MM.1S (cell line): ENCODE data around the gene COL26A1.
"Not testable (repeated sequence)": the region's sequence is repeated elsewhere in the genome, so short reads cannot be mapped to it uniquely, and the experiment has no call there.

Experiments
- DNase-seq: peaks from one replicate; pipeline ENCODE4 v3.0.0-alpha.2; 2015
- H2AFZ ChIP-seq: fragments of 300-600 bp; sonication (generic); 2 replicates; pipeline ENCODE4 v1.6.0; 2016; ENCODE audit warnings: antibody characterized with exemption, low read length
- H3F3A ChIP-seq: fragments of 300-600 bp; sonication (generic); 2 replicates; pipeline ENCODE4 v1.6.1; 2016; ENCODE audit warnings: mild to moderate bottlenecking, antibody characterized with exemption, low read length, moderate library complexity, mixed read lengths; ENCODE audit not compliant: insufficient read depth
- H3K27ac ChIP-seq: fragments of 300-600 bp; sonication (generic); 2 replicates; pipeline ENCODE4 v1.5.1; 2016; ENCODE audit warnings: mild to moderate bottlenecking, low read length
- H3K27me3 ChIP-seq: fragments of 300-600 bp; sonication (generic); replicated peaks from 2 replicates; pipeline ENCODE4 v1.6.0; 2016; ENCODE audit warnings: low read length; ENCODE audit not compliant: insufficient read depth
- H3K36me3 ChIP-seq: fragments of 300-600 bp; sonication (generic); replicated peaks from 2 replicates; pipeline ENCODE4 v1.6.1; 2016; ENCODE audit warnings: mild to moderate bottlenecking, low read length, mixed read lengths; ENCODE audit not compliant: insufficient read depth
- H3K4me1 ChIP-seq: fragments of 300-600 bp; sonication (generic); 2 replicates; pipeline ENCODE4 v1.6.1; 2016; ENCODE audit warnings: low read length, mixed read lengths
- H3K4me2 ChIP-seq: fragments of 300-600 bp; sonication (generic); 2 replicates; pipeline ENCODE4 v1.6.0; 2016; ENCODE audit warnings: low read depth, low read length
- H3K4me3 ChIP-seq: fragments of 300-600 bp; sonication (generic); 2 replicates; pipeline ENCODE4 v1.5.1; 2016; ENCODE audit warnings: low read length, mixed read lengths
- H3K79me2 ChIP-seq: fragments of 300-600 bp; sonication (generic); 2 replicates; pipeline ENCODE4 v1.6.1; 2016; ENCODE audit warnings: mixed run types, low read length, mixed read lengths
- H3K9ac ChIP-seq: fragments of 300-600 bp; sonication (generic); 2 replicates; pipeline ENCODE4 v1.6.1; 2016; ENCODE audit warnings: low read length, mixed read lengths
- H3K9me2 ChIP-seq: fragments of 300-600 bp; sonication (generic); replicated peaks from 2 replicates; pipeline ENCODE4 v1.6.1; 2016; ENCODE audit warnings: mild to moderate bottlenecking, low read length, mixed read lengths; ENCODE audit not compliant: insufficient read depth
- H3K9me3 ChIP-seq: fragments of 300-600 bp; sonication (generic); replicated peaks from 2 replicates; pipeline ENCODE4 v1.6.1; 2016; ENCODE audit warnings: mild to moderate bottlenecking, low read length, mixed read lengths; ENCODE audit not compliant: insufficient read depth
- H4K20me1 ChIP-seq: fragments of 300-600 bp; sonication (generic); 2 replicates; pipeline ENCODE4 v1.6.1; 2016; ENCODE audit warnings: mild to moderate bottlenecking, low read length, moderate library complexity, mixed read lengths; ENCODE audit not compliant: insufficient read depth
- CTCF ChIP-seq: fragments of 300-600 bp; sonication (generic); IDR thresholded peaks from 2 replicates; pipeline ENCODE4 v1.5.1; 2016; ENCODE audit warnings: antibody characterized with exemption, low read length, mixed read lengths
- EZH2 ChIP-seq: fragments of 300-600 bp; sonication (generic); optimal IDR thresholded peaks from 2 replicates; pipeline ENCODE3; 2017; ENCODE audit warnings: low read depth, mild to moderate bottlenecking, antibody characterized with exemption, low read length, mixed read lengths
- EZH2phosphoT487 ChIP-seq: fragments of 300-600 bp; sonication (generic); IDR thresholded peaks from 2 replicates; pipeline ENCODE4 v1.6.1; 2018; ENCODE audit warnings: antibody characterized with exemption, low read length

The COL26A1 gene

GRCh38 chr7:101557978-101558741 is 195.5 kb downstream of the COL26A1 start:
- Histone ChIP-seq H4K20me1 (no peaks in the 10 kb centered on the region), H2AFZ (no peak overlapping the region), H3K9ac (no peak overlapping the region), H3K27me3 (peaks cover 80% of the 10 kb centered on the region), H3K36me3 (no peaks in the 10 kb centered on the region), H3K27ac (no peak overlapping the region), H3K4me3 (no peak overlapping the region), H3K9me3 (no peaks in the 10 kb centered on the region), H3K4me2 (no peak overlapping the region), H3K4me1 (no peaks in the 10 kb centered on the region), H3F3A (no peaks in the 10 kb centered on the region), H3K79me2 (no peaks in the 10 kb centered on the region), H3K9me2 (no peaks in the 10 kb centered on the region)
- TF ChIP-seq CTCF (no peak), EZH2 (no peak), EZH2phosphoT487 (no peak)
- no peak for DNase-seq

DNA sequence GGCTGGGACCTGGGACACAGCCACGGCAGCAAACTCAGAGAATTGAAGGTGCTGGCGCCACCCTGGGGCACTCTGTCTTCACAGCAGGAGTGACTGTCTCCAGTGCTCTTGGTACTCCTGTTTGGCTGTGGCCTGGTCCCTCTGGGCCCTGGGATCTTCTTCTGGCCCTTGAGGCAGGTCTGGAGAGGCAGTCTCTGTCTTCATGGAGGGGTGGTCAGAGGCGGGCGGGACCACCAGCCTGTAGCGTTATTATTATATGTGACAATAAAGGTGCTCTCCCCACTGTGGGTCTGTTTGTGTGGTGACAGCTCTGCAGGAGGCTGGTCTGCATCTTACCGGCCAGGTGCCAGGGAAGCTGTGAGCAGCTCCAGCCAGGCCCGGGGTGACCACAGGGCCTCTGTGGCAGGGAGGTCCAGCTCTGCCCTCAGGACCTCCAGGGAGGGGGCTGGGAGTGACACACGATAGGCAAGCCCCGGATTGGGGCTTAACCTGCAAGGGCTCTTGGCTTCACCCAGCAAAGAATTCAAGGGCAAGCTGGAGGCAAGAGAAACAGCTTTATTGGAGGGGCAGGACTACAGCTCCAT is 196.2 kb downstream of the COL26A1 start:
- no peaks in the 10 kb centered on the region for H3K4me1 ChIP-seq
- no peaks in the 10 kb centered on the region for H3K9me2 ChIP-seq
- no peaks in the 10 kb centered on the region for H3K9me3 ChIP-seq
- H3K27me3 ChIP-seq, result peaks cover 86% of the 10 kb centered on the region
- H3K79me2 ChIP-seq, result no peaks in the 10 kb centered on the region
- H3K4me3 ChIP-seq, result no peak overlapping the region
- H4K20me1 ChIP-seq, result no peaks in the 10 kb centered on the region
- H3K27ac ChIP-seq, result no peak overlapping the region
- H2AFZ ChIP-seq, result no peak overlapping the region
- H3K4me2 ChIP-seq, result no peak overlapping the region
- no peak for DNase-seq
- H3K36me3 ChIP-seq, result no peaks in the 10 kb centered on the region
- H3F3A ChIP-seq, result no peaks in the 10 kb centered on the region
- TF ChIP-seq EZH2phosphoT487 (no peak), CTCF (no peak), EZH2 (no peak)
- H3K9ac ChIP-seq, result no peak overlapping the region

DNA sequence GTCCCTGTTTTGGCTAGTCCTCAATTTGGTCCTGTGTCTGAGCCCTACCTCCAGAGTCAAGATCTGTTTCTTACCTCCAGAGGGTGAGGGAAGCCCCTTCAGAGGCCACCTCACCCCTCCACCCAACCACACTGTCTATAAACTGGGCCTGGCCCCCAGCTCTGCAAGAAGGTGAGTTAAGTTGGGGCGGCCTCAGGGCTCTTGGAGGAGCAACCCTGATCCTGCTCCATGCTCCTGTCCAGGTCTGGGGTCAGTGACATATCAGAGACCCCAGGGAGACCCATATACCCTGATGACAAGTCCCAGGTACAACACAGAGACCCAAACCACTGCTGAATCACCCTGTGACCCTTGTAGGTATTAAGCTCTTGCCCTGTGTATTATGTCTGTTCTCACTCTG is 196.9 kb downstream of the COL26A1 start:
- H3K9ac ChIP-seq, result no peak overlapping the region
- no peaks in the 10 kb centered on the region for H4K20me1 ChIP-seq
- no peak overlapping the region for H3K4me2 ChIP-seq
- H3K27ac ChIP-seq, result no peak overlapping the region
- TF ChIP-seq EZH2phosphoT487 (no peak), CTCF (no peak), EZH2 (no peak)
- DNase-seq, result no peak
- no peak overlapping the region for H2AFZ ChIP-seq
- H3K36me3 ChIP-seq, result no peaks in the 10 kb centered on the region
- H3K79me2 ChIP-seq, result no peaks in the 10 kb centered on the region
- no peaks in the 10 kb centered on the region for H3K9me3 ChIP-seq
- peaks cover 86% of the 10 kb centered on the region for H3K27me3 ChIP-seq
- no peaks in the 10 kb centered on the region for H3K9me2 ChIP-seq
- H3F3A ChIP-seq, result no peaks in the 10 kb centered on the region
- H3K4me1 ChIP-seq, result no peaks in the 10 kb centered on the region
- no peak overlapping the region for H3K4me3 ChIP-seq

- H3K79me2 ChIP-seq, H3K9me3 ChIP-seq, DNase-seq, H3K36me3 ChIP-seq, H4K20me1 ChIP-seq, H3F3A ChIP-seq, H3K4me2 ChIP-seq, H3K27ac ChIP-seq, H3K9me2 ChIP-seq, H3K9ac ChIP-seq, H3K4me3 ChIP-seq, H2AFZ ChIP-seq, H3K4me1 ChIP-seq: not testable (repeated sequence)
- peaks cover 88% of the 10 kb centered on the region for H3K27me3 ChIP-seq
Measured at GRCh38 chr7:101560021-101560420, 197.3 kb downstream of the COL26A1 start.
